HepG2 (cell line): ENCODE measurements around the gene TASOR2. TPM values are rescaled to one million over a fixed set of nuclear protein-coding genes. Genes with fewer than 3 reads are reported as not detected.
A peak's percentile ranks its signal among the peaks of the same experiment; 100 is the strongest.

ENCODE experiments used
- AHDC1 ChIP-seq: sonication (generic); formaldehyde crosslinking; IDR thresholded peaks from 2 replicates; pipeline ENCODE4 v1.5.1; 2020; ENCODE audit warnings: mild to moderate bottlenecking, missing genetic modification reagents, borderline replicate concordance
- ARNT2 ChIP-seq: sonication (generic); formaldehyde crosslinking; IDR thresholded peaks from 2 replicates; pipeline ENCODE4 v1.8.0; 2022; ENCODE audit warnings: mild to moderate bottlenecking, low read depth, missing genetic modification reagents, moderate library complexity
- CEBPB ChIP-seq: IDR thresholded peaks from 2 replicates; pipeline ENCODE4 v1.6.1; 2011; ENCODE audit warnings: low read depth, low read length, improper control_type of control experiment, borderline replicate concordance
- KAT7 ChIP-seq: IDR thresholded peaks from 2 replicates; pipeline ENCODE4 v1.6.1; 2018; ENCODE audit warnings: borderline replicate concordance, missing compliant biosample characterization
- MLLT10 ChIP-seq: sonication (generic); formaldehyde crosslinking; IDR thresholded peaks from 2 replicates; pipeline ENCODE4 v1.4.0; 2020; ENCODE audit warnings: missing genetic modification reagents
- PATZ1 ChIP-seq: sonication (generic); formaldehyde crosslinking; IDR thresholded peaks from 2 replicates; pipeline ENCODE4 v1.4.0; 2020; ENCODE audit warnings: missing genetic modification reagents
- PLSCR1 ChIP-seq: sonication (generic); formaldehyde crosslinking; IDR thresholded peaks from 2 replicates; pipeline ENCODE4 v1.5.0; 2020; ENCODE audit warnings: missing genetic modification reagents, mild to moderate bottlenecking, borderline replicate concordance
- STAG1 ChIP-seq: sonication (generic); formaldehyde crosslinking; IDR thresholded peaks from 2 replicates; pipeline ENCODE4 v1.4.0; 2020; ENCODE audit warnings: missing genetic modification reagents
- TBX2 ChIP-seq: sonication (generic); formaldehyde crosslinking; IDR thresholded peaks from 2 replicates; pipeline ENCODE4 v1.5.0; 2020; ENCODE audit warnings: missing genetic modification reagents, mild to moderate bottlenecking, borderline replicate concordance
- YEATS4 ChIP-seq: sonication (generic); formaldehyde crosslinking; IDR thresholded peaks from 2 replicates; pipeline ENCODE4 v1.4.0; 2020; ENCODE audit warnings: missing genetic modification reagents, borderline replicate concordance
- ZNF274 ChIP-seq: sonication (generic); formaldehyde crosslinking; IDR thresholded peaks from 2 replicates; pipeline ENCODE4 v1.5.1; 2020; ENCODE audit warnings: mild to moderate bottlenecking, missing genetic modification reagents
- ZNF552 ChIP-seq: sonication (generic); formaldehyde crosslinking; IDR thresholded peaks from 2 replicates; pipeline ENCODE4 v1.9.0; 2022; ENCODE audit warnings: missing genetic modification reagents, mild to moderate bottlenecking, borderline replicate concordance
- ZNF800 ChIP-seq: sonication (generic); formaldehyde crosslinking; IDR thresholded peaks from 2 replicates; pipeline ENCODE4 v1.4.0; 2020; ENCODE audit warnings: missing genetic modification reagents
- polyA plus RNA-seq, 8 experiments: library from polyadenylated mRNA; depleted of rRNA in 3 of 8; stranded (reverse) in 7 of 8; unstranded in 1 of 8; fragments of >200 nt; fragmentation: Illumina TruSeq in 4 of 8; extraction: Trizol in 4 of 8; gene quantifications; 2 replicates each; pipeline versions ENCODE4 v1.2.1 to v1.2.3, GENCODE V29; 2011 to 2016; ENCODE audit warnings: low read depth in 4 of 8, missing spikeins in 1 of 8, mixed read lengths in 1 of 8; ENCODE audit not compliant: insufficient read depth in 1 of 8
- total RNA-seq, 5 experiments: library from RNA; depleted of rRNA; stranded (reverse); fragments of >200 nt; fragmentation: Illumina TruSeq; extraction: Trizol; gene quantifications; 2 replicates each; pipeline ENCODE4 v1.2.3, GENCODE V29; 2016; ENCODE audit warnings: low read depth in 1 of 5

Gene TASOR2
- total and polyA plus RNA-seq, 2 of the 13 experiments (the other 11 are each of a cell fraction or from before 2014, with no cell fraction given), result 24.2 to 55.3 TPM

- 0 out of 2 replicates have a peak, but pooled peaks have one; percentile 74 for TF ChIP-seq ZNF552
- TF ChIP-seq STAG1 (CRISPR knock-in tag), result no peak; the same call in 1 of the 2 replicates
- TF ChIP-seq YEATS4 (CRISPR knock-in tag), result peak; percentile 88; the same call in 1 of the 2 replicates
- 0 out of 2 replicates have a peak, but pooled peaks have one; percentile 73 for TF ChIP-seq ZNF800 (CRISPR knock-in tag)
- TF ChIP-seq PATZ1, result peak; percentile 99
- TF ChIP-seq KAT7 (CRISPR knock-in tag), result peak; percentile 95
- TF ChIP-seq ARNT2 (CRISPR knock-in tag), result peak; percentile 58
- TF ChIP-seq MLLT10 (CRISPR knock-in tag), result no peak
- TF ChIP-seq CEBPB, result peak; percentile 80
- TF ChIP-seq PLSCR1 (CRISPR knock-in tag), result no peak
- peak; percentile 88 for TF ChIP-seq TBX2 (CRISPR knock-in tag)
- peak; percentile 93 for TF ChIP-seq ZNF274 (CRISPR knock-in tag)
- peak; percentile 75; the same call in 1 of the 2 replicates for TF ChIP-seq AHDC1 (CRISPR knock-in tag)
Observed at GRCh38 chr10:5692461-5693358, 8.1 kb downstream of the TASOR2 start (continued).
